Epithelial cell of proximal tubule (primary cell): ENCODE results near the gene GPX6. TPM values are rescaled to one million over a fixed set of nuclear protein-coding genes. Genes with fewer than 3 reads are reported as not detected.

ENCODE experiments used
- DNase-seq: peaks from one replicate; pipeline ENCODE4 v3.0.0-alpha.2; 2011; ENCODE audit warnings: low read depth
- H3K4me3 ChIP-seq: 2 replicates; pipeline ENCODE4 v1.5.1; 2011; ENCODE audit warnings: low read depth, mild to moderate bottlenecking, low read length
- total RNA-seq: library from RNA; depleted of rRNA; stranded (reverse); fragments of >200 nt; gene quantifications from 2 replicates; pipeline ENCODE4 v1.2.3, GENCODE V29; 2015
- TF ChIP-seq, protein P1 (sequence below): conservative IDR thresholded peaks from 2 replicates; pipeline ENCODE4 v1.5.1; 2012; ENCODE audit warnings: low read depth, mild to moderate bottlenecking, low read length

The GPX6 gene
- total RNA-seq, 1 donor from 2014 or later, result not detected

DNA sequence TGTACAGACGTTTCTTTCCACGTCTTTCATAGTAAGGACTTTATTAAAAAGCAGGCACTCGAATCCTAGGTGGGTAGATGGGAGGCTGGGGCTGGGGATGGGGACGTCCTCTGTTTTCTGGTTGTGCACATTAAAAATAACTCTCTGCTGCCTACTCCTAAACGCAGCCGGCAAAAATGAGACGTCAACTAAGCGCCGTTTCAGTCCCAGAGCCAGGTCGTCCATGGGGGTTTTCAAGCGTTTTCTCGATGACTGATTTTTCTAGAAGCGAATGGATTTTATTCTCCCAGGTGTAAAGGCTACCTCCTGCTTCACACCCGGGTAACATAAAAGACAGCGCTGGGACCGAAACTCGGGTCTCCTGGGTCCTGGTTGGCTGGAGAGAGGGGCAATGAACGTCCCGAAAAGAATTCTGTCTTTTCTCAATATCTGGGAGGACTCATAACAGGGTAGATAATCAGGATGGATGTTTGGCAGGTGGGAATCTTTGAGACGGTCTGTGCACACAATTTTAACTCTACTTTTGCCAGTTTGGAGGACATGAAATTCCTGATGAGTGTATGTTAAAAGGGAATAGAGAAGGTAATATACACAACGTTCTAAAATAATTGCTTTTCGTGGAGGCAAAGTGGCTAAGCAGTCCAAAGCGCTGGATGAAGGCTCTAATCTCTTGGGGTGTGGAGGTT, 25.2 kb downstream of the GPX6 start:
- DNase-seq, result no peak
- TF ChIP-seq, protein P1, sequence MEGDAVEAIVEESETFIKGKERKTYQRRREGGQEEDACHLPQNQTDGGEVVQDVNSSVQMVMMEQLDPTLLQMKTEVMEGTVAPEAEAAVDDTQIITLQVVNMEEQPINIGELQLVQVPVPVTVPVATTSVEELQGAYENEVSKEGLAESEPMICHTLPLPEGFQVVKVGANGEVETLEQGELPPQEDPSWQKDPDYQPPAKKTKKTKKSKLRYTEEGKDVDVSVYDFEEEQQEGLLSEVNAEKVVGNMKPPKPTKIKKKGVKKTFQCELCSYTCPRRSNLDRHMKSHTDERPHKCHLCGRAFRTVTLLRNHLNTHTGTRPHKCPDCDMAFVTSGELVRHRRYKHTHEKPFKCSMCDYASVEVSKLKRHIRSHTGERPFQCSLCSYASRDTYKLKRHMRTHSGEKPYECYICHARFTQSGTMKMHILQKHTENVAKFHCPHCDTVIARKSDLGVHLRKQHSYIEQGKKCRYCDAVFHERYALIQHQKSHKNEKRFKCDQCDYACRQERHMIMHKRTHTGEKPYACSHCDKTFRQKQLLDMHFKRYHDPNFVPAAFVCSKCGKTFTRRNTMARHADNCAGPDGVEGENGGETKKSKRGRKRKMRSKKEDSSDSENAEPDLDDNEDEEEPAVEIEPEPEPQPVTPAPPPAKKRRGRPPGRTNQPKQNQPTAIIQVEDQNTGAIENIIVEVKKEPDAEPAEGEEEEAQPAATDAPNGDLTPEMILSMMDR, result no peak
- peak overlapping the region; percentile 70 for H3K4me3 ChIP-seq

DNA sequence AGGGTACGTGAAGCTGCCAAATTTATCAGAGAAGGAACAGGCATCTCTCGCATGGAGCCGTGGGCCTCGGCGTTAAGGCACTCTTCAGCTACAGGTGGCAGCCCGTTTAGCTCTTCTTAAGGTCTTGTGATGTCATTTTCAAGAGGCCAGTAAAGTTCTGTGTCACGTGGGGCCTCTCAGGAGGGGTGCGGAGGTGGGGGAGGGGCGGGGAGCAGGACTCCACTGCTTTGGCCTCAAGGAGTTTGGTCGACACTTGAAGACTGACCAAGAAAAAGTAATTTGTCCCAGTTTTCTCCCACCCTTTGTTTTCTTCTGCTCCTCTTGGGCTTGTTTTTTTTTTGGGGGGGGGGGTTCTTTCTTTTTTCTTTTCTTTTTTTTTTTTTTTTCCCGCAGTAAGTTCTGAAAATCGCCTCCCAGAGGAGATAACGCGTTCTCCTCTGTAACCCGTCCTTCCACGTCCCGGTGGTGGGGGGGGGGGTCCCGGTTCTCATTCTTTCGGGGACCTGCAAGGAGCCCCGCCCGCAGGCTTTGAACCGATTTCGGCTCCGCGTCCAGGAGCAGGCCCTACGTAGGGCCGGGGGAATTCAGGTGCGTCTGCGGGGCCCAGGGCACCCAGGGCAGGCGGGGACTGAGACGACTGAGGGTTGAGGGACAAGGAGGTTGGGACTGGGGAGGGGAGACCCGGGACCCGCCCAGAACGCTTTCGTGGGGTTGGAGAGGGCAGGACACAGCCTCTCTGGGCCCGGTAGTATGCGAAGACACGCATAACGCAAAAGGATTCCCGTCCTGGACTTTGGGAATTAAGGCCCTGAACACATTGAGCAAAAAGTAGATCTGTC, 26.0 kb downstream of the GPX6 start:
- no peak for DNase-seq
- H3K4me3 ChIP-seq, result peak overlapping the region; percentile 70
- TF ChIP-seq, protein P1, result no peak

DNA sequence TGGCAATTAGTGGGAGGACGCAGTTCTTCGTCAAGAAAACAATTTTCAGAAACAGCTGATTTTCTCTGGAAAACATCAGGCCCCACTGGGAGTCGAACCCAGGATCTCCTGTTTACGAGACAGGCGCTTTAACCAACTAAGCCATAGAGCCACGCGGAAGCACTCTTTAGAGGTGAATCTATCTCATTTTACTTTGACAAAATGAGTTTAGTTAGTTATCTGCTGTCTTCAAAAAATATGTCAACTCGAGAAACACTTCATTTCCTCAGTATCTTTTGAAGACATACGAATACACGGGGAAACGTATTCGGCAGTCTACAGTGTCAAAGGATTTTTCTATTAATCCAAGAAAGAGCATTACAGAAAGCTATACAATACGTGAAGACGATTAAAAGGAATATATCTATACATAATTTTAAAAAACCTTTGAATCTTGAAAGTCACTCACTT, 26.7 kb downstream of the GPX6 start:
- TF ChIP-seq, protein P1, result no peak
- peak overlapping the region; percentile 70 for H3K4me3 ChIP-seq
- DNase-seq, result no peak

DNA sequence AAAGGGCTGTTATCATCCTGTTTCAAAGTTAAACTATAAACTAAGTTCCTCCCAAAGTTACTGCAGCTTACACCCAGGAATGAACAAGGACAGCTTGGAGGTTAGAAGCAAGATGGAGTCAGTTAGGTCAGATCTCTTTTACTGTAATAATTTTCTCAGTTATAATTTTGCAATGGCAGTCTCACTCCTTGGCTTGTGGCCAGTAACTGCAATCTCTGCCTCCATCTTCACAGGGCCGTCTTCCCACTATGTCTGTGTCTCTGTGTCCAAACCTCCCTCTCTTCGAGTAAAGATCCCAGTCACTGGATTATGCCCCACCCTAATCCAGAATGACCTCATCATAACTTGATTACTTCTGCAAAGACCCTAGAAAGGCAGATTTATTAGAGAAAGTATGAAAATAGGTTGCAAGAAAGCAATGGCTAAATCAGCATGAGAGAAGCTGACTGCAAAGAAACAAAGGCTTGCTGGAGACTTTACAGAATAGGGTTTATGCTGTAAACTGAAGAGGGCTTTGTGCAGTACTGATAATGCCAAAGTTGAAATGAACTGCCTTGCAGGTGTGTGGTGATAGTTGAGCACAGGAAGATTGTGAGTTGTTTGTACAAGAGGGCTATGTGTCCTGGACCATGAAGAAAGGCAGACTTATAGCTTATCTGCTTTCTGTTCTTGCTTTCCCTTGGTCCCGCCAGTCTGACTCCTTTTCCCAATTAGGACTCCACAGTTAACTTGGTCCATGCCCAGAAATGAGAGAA, 28.4 kb downstream of the GPX6 start:
- TF ChIP-seq, protein P1, result no peak
- H3K4me3 ChIP-seq, result no peak overlapping the region
- no peak for DNase-seq

DNA sequence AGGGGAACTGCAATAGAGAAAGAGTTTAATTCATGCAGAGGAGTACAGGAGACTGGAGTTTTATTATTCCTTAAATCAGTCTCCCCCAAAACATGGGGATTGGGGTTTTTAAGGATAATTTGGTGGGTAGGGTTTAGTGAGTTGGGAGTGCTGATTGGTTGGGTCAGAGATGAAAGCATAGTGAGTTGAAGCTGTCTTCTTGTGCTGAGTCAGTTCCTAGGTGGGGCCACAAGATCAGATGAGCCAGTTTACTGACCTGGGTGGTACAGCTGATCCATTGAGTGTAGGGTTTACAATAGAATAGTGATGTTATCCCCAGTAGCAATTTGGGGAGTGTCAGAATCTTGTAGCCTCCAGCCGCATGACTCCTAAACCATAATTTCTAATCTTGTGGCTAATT, 29.1 kb downstream of the GPX6 start:
- no peak for DNase-seq
- TF ChIP-seq, protein P1, result no peak
- no peak overlapping the region for H3K4me3 ChIP-seq

DNA sequence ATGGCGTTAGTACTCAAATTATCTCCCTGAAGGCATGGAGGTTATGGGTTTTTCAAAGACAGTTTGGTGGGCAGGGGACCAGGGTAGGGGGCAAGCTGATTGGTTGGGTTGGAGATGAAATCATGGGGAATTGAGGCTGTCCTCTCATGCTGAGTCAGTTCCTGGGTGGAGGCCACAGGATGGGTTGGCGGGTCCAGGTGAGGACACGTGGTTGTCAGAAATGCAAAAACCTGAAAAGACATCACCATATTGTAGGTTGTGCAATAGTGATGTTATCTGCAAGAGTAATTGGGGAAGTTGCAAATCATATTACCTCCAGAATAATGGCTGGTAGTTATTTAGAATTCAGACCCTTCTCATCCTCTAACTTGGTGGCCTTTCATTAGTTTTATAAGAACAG, 30.1 kb downstream of the GPX6 start:
- no peak for DNase-seq
- H3K4me3 ChIP-seq, result no peak overlapping the region
- TF ChIP-seq, protein P1, result no peak
